Liver (tissue), 9 donors: ENCODE results near the gene FAT1. TPM values are rescaled to one million over a fixed set of nuclear protein-coding genes. Genes with fewer than 3 reads are reported as not detected.

Experiments
- DNase-seq: peaks from one replicate; pipeline ENCODE4 v3.0.0-alpha.2; 2017; ENCODE audit warnings: low spot score
- H3K27ac ChIP-seq, 2 donors: one replicate each; pipeline ENCODE4 v1.7.0; 2013; ENCODE audit warnings: inconsistent platforms in 2 of 2, low read length in 2 of 2, control low read depth in 1 of 2, low read depth in 1 of 2, mild to moderate bottlenecking in 1 of 2
- H3K27me3 ChIP-seq, 4 donors: one replicate each; pipeline versions ENCODE4 v1.6.1 to v1.7.0; 2013; ENCODE audit warnings: low read length in 3 of 4, inconsistent platforms in 1 of 4, mild to moderate bottlenecking in 1 of 4, moderate library complexity in 1 of 4; ENCODE audit not compliant: control insufficient read depth in 4 of 4, insufficient read depth in 4 of 4
- H3K36me3 ChIP-seq, 4 donors: one replicate each; pipeline versions ENCODE4 v1.6.1 to v1.7.0; 2013; ENCODE audit warnings: low read length in 3 of 4, mild to moderate bottlenecking in 3 of 4, low read depth in 1 of 4, moderate library complexity in 1 of 4; ENCODE audit not compliant: control insufficient read depth in 4 of 4, insufficient read depth in 3 of 4
- H3K4me1 ChIP-seq, 4 donors: one replicate each; pipeline versions ENCODE4 v1.6.1 to v1.7.0; 2013; ENCODE audit warnings: low read length in 3 of 4, mild to moderate bottlenecking in 3 of 4, moderate library complexity in 1 of 4; ENCODE audit not compliant: control insufficient read depth in 4 of 4, insufficient read depth in 4 of 4
- H3K4me3 ChIP-seq, 3 donors: one replicate each; pipeline versions ENCODE4 v1.6.1 to v1.7.0; 2013; ENCODE audit warnings: low read length in 3 of 3, control low read depth in 1 of 3, low read depth in 1 of 3, mild to moderate bottlenecking in 1 of 3
- H3K9ac ChIP-seq, 2 donors: one replicate each; pipeline ENCODE4 v1.7.0; 2013; ENCODE audit warnings: low read length in 2 of 2, mild to moderate bottlenecking in 2 of 2, moderate library complexity in 2 of 2, control low read depth in 1 of 2, low read depth in 1 of 2
- H3K9me3 ChIP-seq, 4 donors: one replicate each; pipeline versions ENCODE4 v1.6.1 to v1.7.0; 2013; ENCODE audit warnings: low read length in 3 of 4; ENCODE audit not compliant: control insufficient read depth in 4 of 4
- FOXA1 ChIP-seq: IDR thresholded peaks from 2 replicates; pipeline ENCODE4 v1.6.1; 2016; ENCODE audit warnings: antibody characterized with exemption
- GABPA ChIP-seq, 2 donors: IDR thresholded peaks in 1 of 2; conservative IDR thresholded peaks in 1 of 2; 2 replicates each; pipeline ENCODE4 v1.6.1; 2016; ENCODE audit warnings: antibody characterized with exemption in 2 of 2, mild to moderate bottlenecking in 1 of 2, moderate library complexity in 1 of 2
- HNF4G ChIP-seq: IDR thresholded peaks from 2 replicates; pipeline ENCODE4 v1.6.1; 2016; ENCODE audit warnings: antibody characterized with exemption
- JUND ChIP-seq, 2 donors: IDR thresholded peaks; 2 replicates each; pipeline ENCODE4 v1.6.1; 2016; ENCODE audit warnings: antibody characterized with exemption in 2 of 2
- MAX ChIP-seq: IDR thresholded peaks from 2 replicates; pipeline ENCODE4 v1.6.1; 2016; ENCODE audit warnings: antibody characterized with exemption
- REST ChIP-seq: IDR thresholded peaks from 2 replicates; pipeline ENCODE4 v1.6.1; 2016; ENCODE audit warnings: antibody characterized with exemption, mild to moderate bottlenecking
- ZBTB33 ChIP-seq: IDR thresholded peaks from 2 replicates; pipeline ENCODE4 v1.6.1; 2016; ENCODE audit warnings: antibody characterized with exemption
- whole genome bisulfite sequencing: extraction: QIAGEN DNeasy Blood & Tissue Kit; methylation state at CpG from one replicate; pipeline ENCODE4 v1.1.7; 2013; 5-methylcytosine and 5-hydroxymethylcytosine counted together
- polyA plus RNA-seq, 2 donors: library from polyadenylated mRNA; stranded (reverse) in 1 of 2; unstranded in 1 of 2; fragments of 200-250 nt in 1 of 2; fragments of >200 nt in 1 of 2; fragmentation: Nextera tagmentation in 1 of 2; extraction: Ambion mirVana in 1 of 2; gene quantifications; one replicate each; pipeline versions ENCODE4 v1.2.1 to v1.2.3, GENCODE V29; 2013 to 2015
- total RNA-seq, 2 donors: library from RNA; depleted of rRNA; stranded (reverse); fragments of >200 nt; gene quantifications; one replicate each; pipeline ENCODE4 v1.2.3, GENCODE V29; 2014
- donor health status: healthy.
- donor health status: healthy.
- donor health status: healthy.
- donor health status: healthy.
- donor health status: healthy.

FAT1 gene
- total and polyA plus RNA-seq, 4 donors, result 10.0 to 48.0 (median 30.0) TPM

- H3K9ac ChIP-seq, result no peak overlapping the region
- no peak overlapping the region for H3K27ac ChIP-seq
- H3K4me3 ChIP-seq, result no peak overlapping the region
- no peaks in the 10 kb centered on the region for H3K4me1 ChIP-seq
- 89% methylated on average over 1 of the region's 1 CpG for WGBS
- TF ChIP-seq HNF4G (no peak), FOXA1 (no peak), JUND (IDR thresholded peaks at IDR 0.05) (no peak), REST (no peak)
- H3K9me3 ChIP-seq, result no peaks in the 10 kb centered on the region
- peaks cover 3 to 24% (median 18%) of the 10 kb centered on the region in 4 donors for H3K36me3 ChIP-seq
- H3K27me3 ChIP-seq, result no peaks in the 10 kb centered on the region
- no peak for DNase-seq
These were observed 116.2 kb downstream of the FAT1 start for GRCh38 chr4:186607490-186607889.

- no peak for TF ChIP-seq REST
- no peak for TF ChIP-seq GABPA (IDR thresholded peaks at IDR 0.05 in 1 of 2, conservative IDR thresholded peaks at IDR 0.05 in 1 of 2)
- TF ChIP-seq ZBTB33, result no peak
- TF ChIP-seq MAX, result no peak
- DNase-seq, result no peak
- Histone ChIP-seq H3K9me3 (no peaks in the 10 kb centered on the region), H3K4me1 (no peaks in the 10 kb centered on the region), H3K36me3 (peaks cover 3 to 27% (median 18%) of the 10 kb centered on the region in 4 donors), H3K27me3 (no peaks in the 10 kb centered on the region), H3K27ac (no peak overlapping the region), H3K9ac (no peak overlapping the region), H3K4me3 (no peak overlapping the region)
- WGBS, result 91% methylated on average over 6 of the region's 6 CpGs
These were observed 117.1 kb downstream of the FAT1 start for GRCh38 chr4:186606591-186606992.
